ENCODE measurements around the gene PLA2G4E. TPM values are rescaled to one million over a fixed set of nuclear protein-coding genes. Genes with fewer than 3 reads are reported as not detected.

The PLA2G4E gene
- total RNA-seq, 1 experiment from 2014 or later = not detected

DNA sequence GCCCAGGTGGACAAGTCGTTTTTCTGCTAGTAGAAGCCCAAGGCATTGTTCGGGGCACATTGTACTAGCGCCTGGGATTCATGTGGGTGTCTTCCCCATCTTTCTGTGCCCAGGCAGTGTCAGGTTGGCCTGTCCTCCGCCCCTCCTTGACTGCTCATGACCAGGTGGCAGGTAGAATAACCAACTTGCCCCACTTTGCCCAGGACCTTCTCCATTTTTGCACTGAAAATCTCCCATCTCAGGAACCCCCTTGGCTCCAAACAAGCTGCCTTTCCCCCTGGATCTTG lies 39.6 kb upstream of the PLA2G4E start:
- CTCF ChIA-PET = interaction anchor here (0.9 kb wide), 1 partner anchor 12 kb away, joined by 4 read pairs; no protein-coding TSS in a partner anchor

GRCh38 chr15:42059661-42060476 lies 39.0 kb upstream of the PLA2G4E start:
- Histone ChIP-seq H3K27ac (ENCODE audit: low read length) (no peak overlapping the region), H3K4me3 (ENCODE audit: low read depth in 2 of 2, low read length in 2 of 2) (no peak overlapping the region), H3K27me3 (ENCODE audit: control insufficient read depth, insufficient read depth, low read length) (0 out of 2 replicates have a peak, but pooled peaks cover 2% of the 10 kb centered on the region), H3K4me1 (ENCODE audit: control insufficient read depth, insufficient read depth, low read length) (no peaks in the 10 kb centered on the region; the same call in 1 of the 2 replicates), H3K36me3 (ENCODE audit: control insufficient read depth, insufficient read depth, low read length) (no peaks in the 10 kb centered on the region), H3K9me3 (ENCODE audit: control insufficient read depth, insufficient read depth, low read depth, low read length) (no peaks in the 10 kb centered on the region)
- ChIA-PET POLR2A (no interaction called here), CTCF (interaction anchor here (0.6 kb wide), 1 partner anchor 398 kb away, joined by 4 read pairs; no protein-coding TSS in a partner anchor)
- ATAC-seq = no peak
- in situ Hi-C loops (cut with HindIII; ENCODE audit: low pct_unique_long_range_greater_than_20kb, low sequenced_read_pairs) (no loop called here), intact Hi-C loops (cut with micrococcal nuclease; ENCODE audit: unreplicated experiment) (loop anchor here (2.0 kb wide), 1 partner anchor 71 kb away; no protein-coding TSS in a partner anchor)
- no peak for TF ChIP-seq SIN3A (IDR thresholded peaks at IDR 0.05; ENCODE audit: borderline replicate concordance, insufficient read depth, low read depth, low read length)
- TF ChIP-seq TCF7L2 (IDR thresholded peaks at IDR 0.05; ENCODE audit: low read depth, low read length) = no peak
- TF ChIP-seq CTCF (IDR thresholded peaks at IDR 0.05) = peak; percentile 96
- TF ChIP-seq, protein P1, sequence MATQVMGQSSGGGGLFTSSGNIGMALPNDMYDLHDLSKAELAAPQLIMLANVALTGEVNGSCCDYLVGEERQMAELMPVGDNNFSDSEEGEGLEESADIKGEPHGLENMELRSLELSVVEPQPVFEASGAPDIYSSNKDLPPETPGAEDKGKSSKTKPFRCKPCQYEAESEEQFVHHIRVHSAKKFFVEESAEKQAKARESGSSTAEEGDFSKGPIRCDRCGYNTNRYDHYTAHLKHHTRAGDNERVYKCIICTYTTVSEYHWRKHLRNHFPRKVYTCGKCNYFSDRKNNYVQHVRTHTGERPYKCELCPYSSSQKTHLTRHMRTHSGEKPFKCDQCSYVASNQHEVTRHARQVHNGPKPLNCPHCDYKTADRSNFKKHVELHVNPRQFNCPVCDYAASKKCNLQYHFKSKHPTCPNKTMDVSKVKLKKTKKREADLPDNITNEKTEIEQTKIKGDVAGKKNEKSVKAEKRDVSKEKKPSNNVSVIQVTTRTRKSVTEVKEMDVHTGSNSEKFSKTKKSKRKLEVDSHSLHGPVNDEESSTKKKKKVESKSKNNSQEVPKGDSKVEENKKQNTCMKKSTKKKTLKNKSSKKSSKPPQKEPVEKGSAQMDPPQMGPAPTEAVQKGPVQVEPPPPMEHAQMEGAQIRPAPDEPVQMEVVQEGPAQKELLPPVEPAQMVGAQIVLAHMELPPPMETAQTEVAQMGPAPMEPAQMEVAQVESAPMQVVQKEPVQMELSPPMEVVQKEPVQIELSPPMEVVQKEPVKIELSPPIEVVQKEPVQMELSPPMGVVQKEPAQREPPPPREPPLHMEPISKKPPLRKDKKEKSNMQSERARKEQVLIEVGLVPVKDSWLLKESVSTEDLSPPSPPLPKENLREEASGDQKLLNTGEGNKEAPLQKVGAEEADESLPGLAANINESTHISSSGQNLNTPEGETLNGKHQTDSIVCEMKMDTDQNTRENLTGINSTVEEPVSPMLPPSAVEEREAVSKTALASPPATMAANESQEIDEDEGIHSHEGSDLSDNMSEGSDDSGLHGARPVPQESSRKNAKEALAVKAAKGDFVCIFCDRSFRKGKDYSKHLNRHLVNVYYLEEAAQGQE (IDR thresholded peaks at IDR 0.05; ENCODE audit: insufficient read depth in 1 of 2, low read depth in 2 of 2, low read length in 1 of 2) = no peak
- BruUV-seq (replicated peaks) = no TSS peak
- DNase-seq (ENCODE audit: low read depth, low spot score) = peak; percentile 47

More for the DNA sequence above, 39.6 kb upstream of the PLA2G4E start:
- Histone ChIP-seq H3K4me1 (ENCODE audit: control insufficient read depth, insufficient read depth, low read length) (no peaks in the 10 kb centered on the region; the same call in 1 of the 2 replicates), H3K36me3 (ENCODE audit: control insufficient read depth, insufficient read depth, low read length) (no peaks in the 10 kb centered on the region), H3K9me3 (ENCODE audit: control insufficient read depth, insufficient read depth, low read depth, low read length) (no peaks in the 10 kb centered on the region), H3K27ac (ENCODE audit: low read length) (no peak overlapping the region), H3K4me3 (ENCODE audit: low read depth in 2 of 2, low read length in 2 of 2) (no peak overlapping the region), H3K27me3 (ENCODE audit: control insufficient read depth, insufficient read depth, low read length) (0 out of 2 replicates have a peak, but pooled peaks cover 2% of the 10 kb centered on the region)
- ATAC-seq (no peak), DNase-seq (ENCODE audit: low read depth, low spot score) (no peak)
- BruUV-seq (replicated peaks) = no TSS peak
- TF ChIP-seq TCF7L2 (IDR thresholded peaks at IDR 0.05; ENCODE audit: low read depth, low read length) (no peak), SIN3A (IDR thresholded peaks at IDR 0.05; ENCODE audit: borderline replicate concordance, insufficient read depth, low read depth, low read length) (no peak), POLR2AphosphoS5 (IDR thresholded peaks at IDR 0.05; ENCODE audit: low read depth, low read length) (no peak), CTCF (IDR thresholded peaks at IDR 0.05) (no peak)
- TF ChIP-seq, protein P1 (IDR thresholded peaks at IDR 0.05; ENCODE audit: insufficient read depth in 1 of 2, low read depth in 2 of 2, low read length in 1 of 2) = no peak
- POLR2A ChIA-PET = no interaction called here
- intact Hi-C loops (cut with micrococcal nuclease; ENCODE audit: unreplicated experiment) = no loop called here
- in situ Hi-C loops (cut with HindIII; ENCODE audit: low pct_unique_long_range_greater_than_20kb, low sequenced_read_pairs) = no loop called here
